ENCODE data around the gene CYBA. TPM values are rescaled to one million over a fixed set of nuclear protein-coding genes. Genes with fewer than 3 reads are reported as not detected.

CYBA gene
- polyA plus RNA-seq, 2 of the 4 experiments (the other 2 are of a cell fraction): 75.7 to 185 TPM

DNA sequence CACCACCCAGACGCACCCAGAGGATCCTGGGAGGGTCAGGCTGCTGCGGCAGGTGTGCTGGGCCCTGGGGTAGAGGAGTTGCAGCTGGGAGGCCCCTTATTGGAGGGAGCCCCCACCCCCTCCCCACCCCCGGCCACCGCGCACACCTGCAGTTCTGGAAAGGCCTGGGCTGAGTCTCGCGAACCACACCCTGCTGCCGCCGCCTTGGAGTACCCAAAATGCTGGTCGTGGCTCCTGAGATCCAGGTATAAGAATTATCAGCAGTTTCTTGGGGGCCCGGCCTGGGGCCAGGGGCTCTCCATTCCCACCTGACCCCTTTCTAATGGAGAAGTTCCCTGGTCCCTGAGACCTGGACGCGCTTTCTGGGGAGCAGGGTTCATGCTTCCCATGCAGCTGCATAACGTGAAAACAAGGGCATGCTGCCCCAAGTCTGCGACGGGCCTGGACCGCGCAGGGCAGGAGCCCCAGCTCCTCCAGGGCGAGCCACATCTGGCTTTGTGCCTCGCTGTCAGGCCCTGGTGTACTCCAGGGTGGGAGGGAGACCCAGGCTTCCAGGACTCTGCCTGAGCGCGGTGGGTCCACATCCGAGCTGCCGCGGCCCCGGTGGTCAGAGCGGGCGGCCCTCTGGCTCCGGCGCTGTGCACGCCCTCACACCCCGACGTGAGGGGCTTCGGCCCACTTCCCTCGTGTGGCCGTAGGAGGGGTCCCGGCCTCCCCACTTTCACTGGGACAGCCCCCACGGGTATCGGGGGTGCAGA lies 42.7 kb upstream of the CYBA start:
- H3K9me3 ChIP-seq: no peaks in the 10 kb centered on the region
- ATAC-seq (no peak), FAIRE-seq (no peak), DNase-seq (ENCODE audit: low read depth in 1 of 2, low spot score in 1 of 2) (no peak)
- CTCF ChIA-PET: no interaction called here
- no peak for TF ChIP-seq SMC3 (IDR thresholded peaks at IDR 0.05)
- TF ChIP-seq, protein P1, sequence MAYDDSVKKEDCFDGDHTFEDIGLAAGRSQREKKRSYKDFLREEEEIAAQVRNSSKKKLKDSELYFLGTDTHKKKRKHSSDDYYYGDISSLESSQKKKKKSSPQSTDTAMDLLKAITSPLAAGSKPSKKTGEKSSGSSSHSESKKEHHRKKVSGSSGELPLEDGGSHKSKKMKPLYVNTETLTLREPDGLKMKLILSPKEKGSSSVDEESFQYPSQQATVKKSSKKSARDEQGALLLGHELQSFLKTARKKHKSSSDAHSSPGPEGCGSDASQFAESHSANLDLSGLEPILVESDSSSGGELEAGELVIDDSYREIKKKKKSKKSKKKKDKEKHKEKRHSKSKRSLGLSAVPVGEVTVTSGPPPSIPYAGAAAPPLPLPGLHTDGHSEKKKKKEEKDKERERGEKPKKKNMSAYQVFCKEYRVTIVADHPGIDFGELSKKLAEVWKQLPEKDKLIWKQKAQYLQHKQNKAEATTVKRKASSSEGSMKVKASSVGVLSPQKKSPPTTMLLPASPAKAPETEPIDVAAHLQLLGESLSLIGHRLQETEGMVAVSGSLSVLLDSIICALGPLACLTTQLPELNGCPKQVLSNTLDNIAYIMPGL (CRISPR knock-in tag; IDR thresholded peaks at IDR 0.05; ENCODE audit: borderline replicate concordance): no peak
- TF ChIP-seq KDM1A (IDR thresholded peaks at IDR 0.05; ENCODE audit: low read depth): no peak
- TF ChIP-seq HOXB13 (CRISPR knock-in tag; IDR thresholded peaks at IDR 0.05; ENCODE audit: low read depth): no peak
- TF ChIP-seq, protein P2, sequence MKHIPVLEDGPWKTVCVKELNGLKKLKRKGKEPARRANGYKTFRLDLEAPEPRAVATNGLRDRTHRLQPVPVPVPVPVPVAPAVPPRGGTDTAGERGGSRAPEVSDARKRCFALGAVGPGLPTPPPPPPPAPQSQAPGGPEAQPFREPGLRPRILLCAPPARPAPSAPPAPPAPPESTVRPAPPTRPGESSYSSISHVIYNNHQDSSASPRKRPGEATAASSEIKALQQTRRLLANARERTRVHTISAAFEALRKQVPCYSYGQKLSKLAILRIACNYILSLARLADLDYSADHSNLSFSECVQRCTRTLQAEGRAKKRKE (CRISPR knock-in tag; IDR thresholded peaks at IDR 0.05; ENCODE audit: low read depth): no peak
- no peak for TF ChIP-seq POLR2AphosphoS2 (conservative IDR thresholded peaks at IDR 0.05; ENCODE audit: low read length)
- TF ChIP-seq ZNF302 (CRISPR knock-in tag; IDR thresholded peaks at IDR 0.05): no peak
- TF ChIP-seq HEYL (CRISPR knock-in tag; IDR thresholded peaks at IDR 0.05): no peak
- no peak for TF ChIP-seq RNF2 (IDR thresholded peaks at IDR 0.05; ENCODE audit: borderline replicate concordance, low read depth)
- TF ChIP-seq, protein P3, sequence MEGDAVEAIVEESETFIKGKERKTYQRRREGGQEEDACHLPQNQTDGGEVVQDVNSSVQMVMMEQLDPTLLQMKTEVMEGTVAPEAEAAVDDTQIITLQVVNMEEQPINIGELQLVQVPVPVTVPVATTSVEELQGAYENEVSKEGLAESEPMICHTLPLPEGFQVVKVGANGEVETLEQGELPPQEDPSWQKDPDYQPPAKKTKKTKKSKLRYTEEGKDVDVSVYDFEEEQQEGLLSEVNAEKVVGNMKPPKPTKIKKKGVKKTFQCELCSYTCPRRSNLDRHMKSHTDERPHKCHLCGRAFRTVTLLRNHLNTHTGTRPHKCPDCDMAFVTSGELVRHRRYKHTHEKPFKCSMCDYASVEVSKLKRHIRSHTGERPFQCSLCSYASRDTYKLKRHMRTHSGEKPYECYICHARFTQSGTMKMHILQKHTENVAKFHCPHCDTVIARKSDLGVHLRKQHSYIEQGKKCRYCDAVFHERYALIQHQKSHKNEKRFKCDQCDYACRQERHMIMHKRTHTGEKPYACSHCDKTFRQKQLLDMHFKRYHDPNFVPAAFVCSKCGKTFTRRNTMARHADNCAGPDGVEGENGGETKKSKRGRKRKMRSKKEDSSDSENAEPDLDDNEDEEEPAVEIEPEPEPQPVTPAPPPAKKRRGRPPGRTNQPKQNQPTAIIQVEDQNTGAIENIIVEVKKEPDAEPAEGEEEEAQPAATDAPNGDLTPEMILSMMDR (IDR thresholded peaks at IDR 0.05): no peak
- TF ChIP-seq BHLHE40 (IDR thresholded peaks at IDR 0.05; ENCODE audit: low read depth, low read length): no peak
- no peak for TF ChIP-seq HDAC2 (IDR thresholded peaks at IDR 0.05)
- TF ChIP-seq ZSCAN20 (CRISPR knock-in tag; IDR thresholded peaks at IDR 0.05): no peak
- no peak for TF ChIP-seq RARB (CRISPR knock-in tag; IDR thresholded peaks at IDR 0.05)
- TF ChIP-seq MAFK (IDR thresholded peaks at IDR 0.05; ENCODE audit: partially characterized antibody): no peak
- no peak for TF ChIP-seq ESRRA (IDR thresholded peaks at IDR 0.05; ENCODE audit: borderline replicate concordance, low read length)
- no peak for TF ChIP-seq FOXS1 (CRISPR knock-in tag; IDR thresholded peaks at IDR 0.05)
- H3K4me2 ChIP-seq: no peak overlapping the region
- no peak overlapping the region for H3K27ac ChIP-seq
- no peaks in the 10 kb centered on the region for H3K4me1 ChIP-seq
- POLR2A ChIA-PET: no interaction called here
- H3K4me3 ChIP-seq: no peak overlapping the region
- 67% methylated on average over 27 of the region's 39 CpGs for WGBS (ENCODE audit: missing lambda C conversion rate)

DNA sequence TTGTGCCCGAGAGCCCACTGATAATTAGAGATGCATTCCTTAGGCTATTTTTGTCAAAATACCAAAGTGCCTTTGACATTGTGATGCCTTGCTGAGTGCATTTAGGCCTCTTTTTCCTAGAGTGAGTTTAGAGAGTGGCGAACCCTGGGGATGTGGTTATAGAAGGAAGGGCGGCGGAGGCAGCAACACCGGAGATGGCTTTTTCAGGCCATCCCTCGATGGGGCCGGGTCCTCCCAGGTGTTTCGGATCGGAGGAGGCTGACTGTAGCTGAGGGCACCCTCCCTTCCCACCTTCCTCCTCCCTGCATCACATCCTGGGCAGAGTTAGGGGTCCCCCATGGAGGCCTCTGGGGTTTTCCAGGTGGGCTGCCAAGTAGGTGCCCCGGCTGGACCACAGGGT lies 42.0 kb upstream of the CYBA start:
- FAIRE-seq (no peak), DNase-seq (ENCODE audit: low read depth in 1 of 2, low spot score in 1 of 2) (no peak), ATAC-seq (no peak)
- POLR2A ChIA-PET: no interaction called here
- CTCF ChIA-PET: interaction anchor here (0.7 kb wide), 1 partner anchor 65 kb away, joined by 3 read pairs; no protein-coding TSS in a partner anchor
- Histone ChIP-seq H3K9me3 (no peaks in the 10 kb centered on the region), H3K4me2 (no peak overlapping the region), H3K4me3 (no peak overlapping the region), H3K4me1 (no peaks in the 10 kb centered on the region), H3K27ac (no peak overlapping the region)
- no peak for TF ChIP-seq GATA3 (IDR thresholded peaks at IDR 0.05; ENCODE audit: borderline replicate concordance)
- TF ChIP-seq, protein P4, sequence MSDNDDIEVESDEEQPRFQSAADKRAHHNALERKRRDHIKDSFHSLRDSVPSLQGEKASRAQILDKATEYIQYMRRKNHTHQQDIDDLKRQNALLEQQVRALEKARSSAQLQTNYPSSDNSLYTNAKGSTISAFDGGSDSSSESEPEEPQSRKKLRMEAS (IDR thresholded peaks at IDR 0.05): no peak
- TF ChIP-seq HOXB5 (CRISPR knock-in tag; IDR thresholded peaks at IDR 0.05): no peak
- no peak for TF ChIP-seq KDM1A (IDR thresholded peaks at IDR 0.05; ENCODE audit: low read depth)
- 91% methylated on average over 10 of the region's 10 CpGs for WGBS (ENCODE audit: missing lambda C conversion rate)
